CD4-positive, alpha-beta T cell treated with Interleukin-15 for 4 hours (primary cell): Measurements from ENCODE around the gene TMEM81.

Experiments used
- DNase-seq: peaks from one replicate; pipeline ENCODE4 v3.0.0-alpha.2; 2020; ENCODE audit warnings: low spot score

TMEM81 gene

DNA sequence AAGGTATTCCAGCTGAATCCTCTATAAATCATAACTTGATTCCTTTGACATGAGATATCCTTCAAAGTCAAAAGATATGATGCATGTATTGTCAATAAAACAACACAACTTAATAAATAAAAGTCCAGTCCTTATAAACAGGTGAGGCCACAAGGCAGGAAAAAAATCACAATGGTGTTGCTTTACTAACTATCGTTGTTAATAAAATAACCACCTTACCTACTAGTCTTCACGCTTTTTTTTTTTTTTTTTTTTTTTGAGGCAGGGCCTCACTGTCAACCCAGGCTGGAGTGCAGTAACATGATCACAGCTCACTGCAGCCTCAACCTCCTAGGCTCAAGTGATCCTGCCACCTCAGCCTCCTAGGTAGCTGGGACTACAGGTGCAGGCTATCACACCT lies at the start of gene TMEM81:
TSS of gene TMEM81 (minus strand) at position 101 of the 400 bp plus-strand sequence. CDS start 140 bp downstream, outside the sequence.
- no peak for DNase-seq

DNA sequence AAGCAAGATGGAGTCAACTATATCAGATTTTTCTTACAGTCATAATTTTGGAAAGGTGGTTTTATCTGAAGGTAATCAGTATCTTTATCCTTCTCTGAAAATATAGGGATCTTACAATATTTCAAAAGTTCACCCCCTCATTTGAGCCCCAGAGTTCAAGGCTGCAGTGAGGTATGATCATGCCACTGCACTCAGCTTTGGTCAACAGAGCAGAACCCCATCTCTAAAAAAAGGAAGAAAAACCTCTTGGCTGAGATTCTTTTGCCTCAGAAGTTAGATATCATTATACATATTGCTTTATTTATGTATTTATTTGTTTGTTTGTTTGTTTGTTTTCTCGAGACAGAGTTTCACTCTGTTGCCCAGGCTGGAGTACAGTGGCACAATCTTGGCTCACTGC lies 49.0 kb upstream of the TMEM81 start:
- DNase-seq: no peak

GRCh38 chr1:205129447-205130029 lies 45.3 kb upstream of the TMEM81 start:
- no peak for DNase-seq

GRCh38 chr1:205128050-205128449 lies 43.8 kb upstream of the TMEM81 start:
- DNase-seq: no peak

DNA sequence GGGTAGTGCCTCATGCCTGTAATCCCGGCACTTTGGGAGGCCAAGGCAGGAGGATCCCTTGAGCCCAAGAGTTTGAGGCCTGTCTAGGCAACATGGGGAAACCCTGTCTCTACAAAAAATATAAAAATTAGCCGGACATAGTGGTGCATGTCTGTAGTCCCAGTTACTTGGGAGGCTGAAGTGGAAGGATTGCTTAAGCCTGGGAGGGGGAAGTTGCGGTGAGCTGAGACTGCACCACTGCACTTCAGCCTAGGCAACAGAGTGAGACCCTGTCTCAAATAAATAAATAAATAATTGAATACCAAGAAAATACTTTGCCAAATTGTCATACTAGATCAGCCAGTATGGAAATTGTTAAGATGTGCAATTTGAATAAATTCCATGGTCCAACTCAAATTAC lies 43.4 kb upstream of the TMEM81 start:
- no peak for DNase-seq

DNA sequence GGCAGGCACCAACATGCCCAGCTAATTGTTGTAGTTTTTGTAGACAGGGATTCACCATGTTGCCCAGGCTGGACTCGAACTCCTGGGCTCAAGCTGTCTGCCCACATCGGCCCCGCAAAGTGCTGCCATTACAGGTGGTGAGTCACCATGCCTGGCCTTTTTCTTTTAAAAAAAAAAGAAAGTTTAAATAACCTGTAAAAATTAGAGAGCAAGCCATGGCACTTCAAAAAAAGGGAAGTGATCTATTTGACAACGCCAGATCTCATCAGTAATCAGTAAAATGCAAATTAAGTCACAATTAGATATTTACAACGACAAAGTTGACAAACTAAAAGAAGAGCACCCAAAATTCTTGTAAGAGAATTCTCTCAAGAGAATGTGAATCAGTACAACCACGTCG lies 40.5 kb upstream of the TMEM81 start:
- no peak for DNase-seq

DNA sequence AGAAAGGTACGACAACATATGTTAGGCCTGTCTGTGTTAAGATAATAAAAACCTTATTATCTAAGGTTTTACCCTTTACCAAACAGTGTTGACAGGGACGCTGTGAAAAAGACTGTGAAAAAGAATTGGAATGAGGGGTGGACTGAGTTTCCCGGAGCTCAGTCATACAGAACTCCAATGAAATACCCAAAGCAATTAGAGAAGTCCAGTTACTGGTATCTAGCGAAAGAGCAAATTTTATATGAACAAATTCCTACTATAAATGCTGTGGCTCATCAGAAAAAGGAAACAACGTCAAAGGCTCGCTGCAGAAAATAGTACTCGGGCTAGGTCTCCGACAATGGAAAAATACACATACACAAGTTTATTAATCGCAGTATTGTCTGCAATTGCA lies 38.2 kb upstream of the TMEM81 start:
- no peak for DNase-seq

DNA sequence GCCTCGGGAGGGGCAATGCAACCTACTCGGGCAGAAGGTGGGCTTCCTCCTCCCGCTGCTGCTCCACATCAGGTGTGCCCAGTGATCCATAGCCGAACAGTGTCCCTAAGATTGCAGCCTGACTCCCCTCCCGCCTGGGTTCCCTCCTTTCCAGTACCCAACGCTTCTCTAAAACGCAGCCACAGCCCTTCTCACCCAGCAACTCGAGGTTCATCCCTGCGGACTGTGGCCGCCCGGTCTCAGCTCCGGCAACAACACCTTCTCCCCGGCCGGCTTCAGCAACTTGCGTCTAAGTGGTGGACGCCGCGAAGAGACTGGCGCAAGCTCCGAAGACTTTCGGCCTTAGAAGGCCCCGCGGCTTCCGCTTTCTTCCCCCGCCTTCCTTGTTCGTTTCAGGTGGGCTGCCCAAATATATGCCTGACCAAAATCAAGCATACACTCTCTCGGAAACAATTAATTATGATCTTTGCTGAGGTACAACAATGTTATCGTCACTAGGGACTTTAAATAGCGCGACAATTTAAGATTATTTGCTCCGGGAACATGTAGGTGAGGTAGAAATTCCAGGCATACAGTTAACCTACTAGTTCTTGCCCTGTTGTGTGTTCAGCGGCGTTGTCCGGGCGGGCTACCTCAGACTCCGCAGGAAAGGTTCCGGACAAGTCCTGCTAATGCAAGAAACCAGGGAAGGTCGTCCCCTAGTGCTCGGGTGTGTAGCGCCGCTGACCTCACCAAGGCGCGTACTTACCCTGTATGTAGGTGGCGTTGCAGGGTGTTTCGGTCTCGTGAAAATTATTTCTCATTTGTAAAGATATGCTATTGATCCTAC lies 37.6 kb upstream of the TMEM81 start, which contains the start of gene RBBP5:
TSS of gene RBBP5 (minus strand) at position 319 of the 829 bp plus-strand sequence. CDS start at position 214, 105 bp downstream.
- DNase-seq: peak; percentile 97

GRCh38 chr1:205118752-205119151 lies 34.5 kb upstream of the TMEM81 start:
- no peak for DNase-seq

- no peak for DNase-seq
Observed at GRCh38 chr1:205111354-205111753, 27.1 kb upstream of the TMEM81 start.

DNA sequence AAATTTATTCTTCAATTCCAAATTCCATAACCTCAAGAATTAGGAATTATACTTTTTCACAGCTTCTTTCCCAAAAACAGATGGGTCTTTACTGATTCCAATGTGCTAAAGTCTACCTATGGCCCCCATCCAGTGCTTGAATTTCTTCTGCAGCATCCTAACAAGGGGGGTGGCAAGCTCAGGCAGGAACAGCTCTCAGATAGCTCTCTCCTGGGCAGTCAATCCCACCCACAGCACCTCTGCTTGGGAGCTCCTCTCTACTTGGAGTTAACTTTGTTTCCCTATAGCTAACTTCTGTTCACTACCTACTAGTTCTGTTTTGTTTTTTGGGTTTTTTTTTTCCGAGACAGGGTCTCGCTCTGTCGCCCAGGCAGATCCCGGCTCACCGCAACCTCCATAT lies 25.5 kb upstream of the TMEM81 start:
- no peak for DNase-seq

GRCh38 chr1:205109269-205109668 lies 25.0 kb upstream of the TMEM81 start:
- no peak for DNase-seq

GRCh38 chr1:205108464-205108863 lies 24.2 kb upstream of the TMEM81 start:
- no peak for DNase-seq

GRCh38 chr1:205107327-205107726 lies 23.1 kb upstream of the TMEM81 start:
- no peak for DNase-seq

- DNase-seq: no peak
Observed at GRCh38 chr1:205102404-205102803, 18.1 kb upstream of the TMEM81 start.

- DNase-seq: no peak
Observed at GRCh38 chr1:205098242-205098641, 14.0 kb upstream of the TMEM81 start.

DNA sequence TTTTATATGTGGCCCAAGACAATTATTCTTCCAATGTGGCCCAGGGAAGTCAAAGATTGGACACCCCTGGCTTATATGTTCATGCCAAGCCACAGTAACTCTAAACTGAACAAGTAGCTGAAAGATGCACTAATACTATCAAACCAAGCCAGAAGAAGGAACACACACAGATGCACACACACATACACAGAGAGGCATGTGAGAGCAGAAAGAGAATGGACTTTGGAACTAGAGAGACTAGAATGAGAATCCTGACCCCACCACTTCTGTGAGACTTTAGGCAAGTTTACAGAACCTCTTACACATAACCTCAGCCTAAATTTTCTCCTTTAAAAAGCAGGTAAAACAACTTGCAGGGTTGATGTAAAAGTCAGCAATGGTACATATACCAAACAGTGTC lies 11.2 kb upstream of the TMEM81 start:
- DNase-seq: no peak

DNA sequence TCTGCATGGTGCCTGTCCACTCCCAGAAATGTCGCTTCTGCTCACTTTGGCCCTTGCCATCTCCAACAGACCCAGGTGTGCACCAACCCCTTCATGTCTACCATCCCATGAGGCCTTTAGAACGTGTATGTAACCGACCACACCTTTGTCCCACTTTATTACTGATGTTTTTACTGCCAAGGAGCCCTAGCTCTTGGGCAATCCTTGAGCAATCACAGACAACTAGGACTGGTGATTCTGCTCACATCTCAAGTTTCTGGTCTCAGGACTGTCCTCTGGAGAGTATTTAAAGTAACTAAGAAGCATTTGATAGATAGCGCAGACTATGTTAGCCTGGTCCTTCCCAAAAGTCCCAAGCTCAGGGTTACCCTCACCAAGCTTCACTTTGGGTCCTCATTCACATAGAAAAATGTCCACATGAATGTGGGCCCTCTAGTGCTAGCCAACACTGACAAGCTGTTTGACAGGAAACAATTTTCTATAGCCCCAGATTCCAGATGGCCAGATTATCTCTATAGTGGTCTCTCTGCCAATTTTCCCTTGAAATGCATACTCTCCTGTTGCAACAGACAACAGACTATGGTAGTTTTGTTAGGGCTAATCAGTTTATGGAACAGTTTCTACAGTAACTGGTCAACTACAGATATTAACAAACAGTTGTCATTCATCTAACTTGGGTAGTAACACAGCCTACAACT lies 6.9 kb upstream of the TMEM81 start:
- DNase-seq: no peak

GRCh38 chr1:205088341-205088740 lies 4.1 kb upstream of the TMEM81 start:
- no peak for DNase-seq

GRCh38 chr1:205082431-205082830 lies 1.8 kb downstream of the TMEM81 start:
- DNase-seq: no peak

DNA sequence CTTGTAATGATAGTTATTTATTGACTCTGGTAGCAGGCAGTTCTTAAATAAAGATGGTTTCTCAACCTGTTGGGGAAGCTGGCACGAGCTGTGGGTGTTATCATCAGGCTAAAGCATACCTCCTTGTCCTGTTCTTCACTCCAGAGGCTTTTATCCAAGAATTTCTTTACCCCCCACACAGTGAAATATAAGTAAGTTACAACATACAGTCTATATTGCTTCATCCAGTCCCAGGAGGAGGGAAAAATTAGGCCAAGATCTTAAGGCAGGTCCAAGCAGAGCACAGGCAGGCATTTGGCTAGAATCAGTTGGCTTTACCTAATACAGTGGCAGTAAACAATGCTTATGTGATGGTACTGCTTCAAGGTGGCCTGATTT lies 6.3 kb downstream of the TMEM81 start:
- no peak for DNase-seq

- DNase-seq: no peak
Observed at GRCh38 chr1:205077158-205077933, 6.9 kb downstream of the TMEM81 start.
